ENCODE measurements around the gene ADSL.
"Not testable (repeated sequence)": the region's sequence is repeated elsewhere in the genome, so short reads cannot be mapped to it uniquely, and the experiment has no call there.

Gene ADSL

DNA sequence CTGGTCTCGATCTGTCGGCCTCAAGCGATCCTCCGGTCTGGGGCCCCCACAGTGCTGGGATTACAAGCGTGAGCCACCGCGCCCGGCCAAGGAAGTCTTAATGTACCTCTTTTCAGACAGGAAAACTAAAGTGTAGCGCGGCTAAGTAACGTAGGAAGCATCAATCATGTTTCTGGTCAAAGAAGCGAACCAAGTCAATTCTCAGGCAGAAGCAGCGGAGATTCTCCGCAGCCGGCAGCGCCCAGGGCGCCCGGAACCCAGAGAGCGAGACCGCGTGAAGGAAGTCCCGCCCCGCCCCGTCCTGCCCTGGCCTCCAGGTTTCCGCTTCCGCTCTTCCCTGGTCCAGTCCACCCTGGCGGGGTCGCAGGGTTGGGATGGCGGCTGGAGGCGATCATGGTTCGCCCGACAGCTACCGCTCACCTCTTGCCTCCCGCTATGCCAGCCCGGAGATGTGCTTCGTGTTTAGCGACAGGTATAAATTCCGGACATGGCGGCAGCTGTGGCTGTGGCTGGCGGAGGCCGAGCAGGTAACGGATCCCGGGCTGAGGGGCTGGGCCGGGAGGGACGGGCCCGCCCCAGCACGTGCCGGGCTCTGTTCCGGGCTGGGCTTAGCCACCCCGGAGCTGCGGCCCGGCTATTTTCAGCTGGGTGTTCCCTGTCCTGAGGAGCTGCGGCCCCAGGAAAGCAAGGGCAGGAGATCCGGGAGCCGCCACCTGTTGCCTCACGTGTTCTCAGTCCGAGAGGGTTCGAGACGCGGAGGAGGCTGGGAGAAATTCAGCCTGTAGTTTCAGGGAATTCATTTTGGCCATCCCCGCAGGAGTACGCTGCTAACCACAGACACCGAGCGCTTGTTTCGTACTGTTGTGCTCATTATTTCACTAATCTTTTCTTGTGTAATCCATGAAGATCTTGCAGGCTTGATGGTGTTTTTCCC lies at the start of gene ADSL:
TSS of gene ADSL (plus strand) at position 316 of the 934 bp plus-strand sequence. CDS start at position 375, 59 bp downstream.
- DNase-seq (ENCODE audit: low read depth in 2 of 2), result peak; percentile 43 to 48

DNA sequence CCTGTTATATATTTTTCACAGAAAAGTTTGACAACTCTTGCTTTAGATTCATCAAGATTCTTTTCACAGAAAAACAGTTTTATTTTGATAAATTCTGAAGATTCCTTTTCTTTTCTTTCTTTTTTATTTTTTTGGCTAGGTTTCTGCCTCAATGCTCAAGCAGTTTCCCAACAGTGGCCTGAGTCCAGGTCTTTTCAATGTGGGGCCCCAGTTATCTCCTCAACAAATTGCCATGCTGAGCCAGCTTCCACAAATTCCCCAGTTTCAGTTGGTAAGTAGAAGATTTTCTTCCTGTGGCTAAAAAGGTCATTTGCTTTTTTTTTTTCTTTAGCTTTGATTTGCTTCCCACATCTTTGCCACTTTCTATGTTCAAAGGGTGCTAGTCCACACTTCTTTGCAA lies 46.0 kb upstream of the ADSL start:
- no peak for DNase-seq (ENCODE audit: low read depth in 2 of 2)

DNA sequence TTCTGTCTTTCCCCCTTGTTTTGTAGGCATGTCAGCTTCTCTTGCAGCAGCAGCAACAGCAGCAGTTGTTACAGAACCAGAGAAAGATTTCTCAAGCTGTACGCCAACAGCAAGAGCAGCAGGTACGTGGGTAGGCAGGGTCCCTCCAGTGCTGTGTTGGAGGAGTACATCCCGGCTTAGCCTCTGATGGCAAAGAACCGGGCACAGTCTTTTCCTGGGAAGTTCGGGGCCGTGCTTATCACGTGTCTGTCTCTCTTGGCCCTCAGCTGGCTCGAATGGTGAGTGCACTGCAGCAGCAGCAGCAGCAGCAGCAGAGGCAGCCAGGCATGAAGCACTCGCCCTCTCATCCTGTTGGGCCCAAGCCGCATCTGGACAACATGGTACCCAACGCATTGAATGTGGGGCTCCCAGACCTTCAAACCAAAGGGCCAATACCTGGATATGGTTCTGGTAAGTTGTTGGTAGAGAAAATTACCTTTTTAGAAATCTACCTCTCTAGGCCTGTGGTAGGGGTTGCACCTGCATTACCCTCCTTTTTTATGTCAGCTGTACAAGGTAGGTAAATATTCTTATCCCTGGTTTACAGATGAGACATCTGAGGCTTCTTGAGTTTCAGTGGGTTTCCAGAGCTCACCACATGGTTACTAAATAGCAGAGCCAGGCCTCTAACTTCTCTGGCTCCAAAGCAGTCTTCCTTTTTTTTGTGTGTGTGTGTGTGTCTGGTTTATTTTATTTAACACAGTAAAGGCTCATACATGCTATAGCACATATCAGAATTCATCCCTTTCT lies 45.2 kb upstream of the ADSL start:
- no peak for DNase-seq (ENCODE audit: low read depth in 2 of 2)

DNA sequence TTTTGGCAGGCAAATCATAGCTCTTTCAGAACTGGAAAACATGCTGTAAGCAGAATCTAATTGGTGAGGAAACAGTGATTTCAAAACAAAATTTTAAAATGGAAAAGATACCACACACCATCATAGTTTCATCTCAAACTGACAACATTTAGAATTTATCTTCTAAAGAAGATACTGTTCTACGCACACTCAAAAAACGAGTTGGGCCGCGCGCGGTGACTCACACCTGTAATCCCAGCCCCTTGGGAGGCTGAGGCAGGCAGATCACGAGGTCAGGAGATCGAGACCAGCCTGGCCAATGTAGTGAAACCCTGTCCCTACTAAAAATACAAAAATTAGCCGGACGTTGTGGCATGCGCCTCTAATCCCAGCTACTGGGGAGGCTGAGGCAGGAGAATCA lies 44.2 kb upstream of the ADSL start:
- no peak for DNase-seq (ENCODE audit: low read depth in 2 of 2)

DNA sequence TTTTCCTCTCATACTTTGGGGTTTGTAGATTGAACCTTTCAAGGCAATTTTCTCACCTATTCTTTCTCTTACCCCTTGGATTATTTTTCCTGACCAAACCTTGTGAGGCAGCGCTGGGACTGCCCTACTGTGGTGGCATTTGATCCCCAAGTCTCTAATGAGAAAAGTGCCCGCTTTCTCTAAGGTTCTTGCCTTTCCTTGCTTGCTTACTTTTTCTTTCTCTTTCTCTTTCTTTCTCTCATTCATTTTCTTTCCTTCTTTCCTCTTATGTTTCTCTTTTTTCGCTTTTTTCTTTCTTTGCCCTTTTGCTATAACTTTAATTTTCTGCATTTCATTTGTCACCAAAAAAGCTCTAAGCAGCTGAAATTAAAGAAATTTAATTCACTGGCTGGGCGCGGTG lies 40.7 kb upstream of the ADSL start:
- no peak for DNase-seq (ENCODE audit: low read depth in 2 of 2)

DNA sequence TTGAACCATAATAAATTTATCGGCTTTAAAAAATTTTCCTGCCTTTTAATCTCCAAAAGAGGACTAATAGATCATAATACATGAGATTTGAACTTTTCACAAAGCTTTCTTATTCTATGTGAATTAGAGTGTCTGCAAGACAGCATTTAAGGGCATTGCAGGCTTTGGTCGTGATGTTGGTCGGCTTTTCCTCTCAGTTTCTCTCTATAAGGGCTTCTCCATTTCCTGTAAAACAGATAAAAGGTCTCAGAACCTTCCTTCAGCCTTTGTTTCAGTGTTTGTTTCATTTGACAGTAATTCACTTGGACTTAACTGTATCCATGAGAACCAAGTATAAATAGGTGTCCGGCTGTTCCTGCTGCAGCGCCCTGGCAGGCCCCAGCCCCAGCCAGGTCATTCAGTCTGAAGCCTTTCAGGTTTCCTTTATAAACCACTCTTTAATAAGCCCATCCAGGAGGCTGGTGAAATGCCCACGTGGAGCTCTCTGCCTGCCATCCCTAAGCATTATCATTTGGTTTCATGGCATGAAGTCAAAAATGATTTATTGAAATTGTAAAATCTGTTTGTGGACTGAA lies 37.2 kb upstream of the ADSL start:
- no peak for DNase-seq (ENCODE audit: low read depth in 2 of 2)

DNA sequence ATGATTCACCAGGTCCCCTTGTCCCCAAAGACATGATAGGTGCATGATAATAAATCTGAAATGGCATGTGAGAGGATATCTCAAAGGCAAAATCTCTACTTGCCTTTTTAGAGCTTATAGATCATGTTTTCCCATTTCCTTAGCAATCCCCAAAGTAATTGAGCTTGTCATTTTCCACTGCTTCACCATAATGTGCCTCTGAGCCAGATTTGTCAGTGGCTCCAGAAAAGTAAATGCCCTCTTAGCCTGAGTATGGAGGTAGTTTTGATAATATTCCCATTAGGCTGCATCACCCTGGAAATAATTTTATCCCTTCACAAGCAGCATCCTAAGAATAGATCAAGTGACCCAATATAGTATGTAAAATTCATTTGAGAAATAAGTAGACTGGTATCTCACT lies 36.7 kb upstream of the ADSL start:
- DNase-seq (ENCODE audit: low read depth in 2 of 2), result no peak

DNA sequence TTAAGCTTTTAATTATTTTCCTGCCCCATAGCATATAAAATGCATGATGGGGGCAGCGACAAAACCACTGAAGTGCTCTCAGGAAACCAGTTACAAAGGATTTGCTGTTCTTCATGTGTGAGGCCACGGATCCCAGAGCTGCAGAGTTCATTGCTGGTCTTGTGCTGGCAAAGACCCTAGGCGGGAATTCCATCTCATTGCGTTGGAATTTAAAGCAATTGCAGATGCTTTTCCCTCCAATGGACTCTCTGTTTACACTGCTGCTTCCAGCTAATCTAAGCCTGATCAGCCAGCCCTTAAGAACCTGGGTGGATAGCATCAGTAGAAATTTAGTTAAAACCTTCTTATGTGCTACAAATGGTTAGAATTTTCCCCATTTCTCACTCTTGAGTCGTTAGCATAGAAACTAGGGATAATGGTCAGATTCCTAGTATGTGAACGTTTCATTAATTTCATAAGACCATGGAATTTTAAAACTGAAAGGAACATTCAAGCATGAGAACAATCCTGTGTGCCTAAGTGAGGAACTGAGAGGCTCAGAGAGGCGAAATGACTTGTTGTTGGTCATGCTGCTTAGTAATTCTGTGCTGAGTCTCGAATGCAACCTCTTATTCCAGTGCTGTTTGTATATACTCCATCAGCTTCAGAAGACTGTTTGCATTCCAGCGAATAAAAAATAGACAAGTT lies 36.1 kb upstream of the ADSL start:
- peak; percentile 72 to 77 for DNase-seq (ENCODE audit: low read depth in 2 of 2)

DNA sequence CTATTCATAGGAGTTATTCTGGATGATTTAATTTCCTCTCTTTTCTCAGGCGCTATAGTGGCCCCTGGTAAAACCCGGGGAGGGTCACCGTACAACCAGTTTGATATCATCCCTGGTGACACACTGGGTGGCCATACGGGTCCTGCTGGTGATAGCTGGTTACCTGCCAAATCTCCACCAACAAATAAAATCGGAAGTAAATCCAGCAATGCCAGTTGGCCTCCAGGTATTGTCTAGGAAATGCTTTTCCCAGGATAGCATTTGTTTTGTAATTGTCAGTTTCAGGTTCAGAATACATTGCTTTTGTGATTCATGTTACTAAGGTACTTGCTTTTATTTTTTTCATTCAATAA lies 35.6 kb upstream of the ADSL start:
- no peak for DNase-seq (ENCODE audit: low read depth in 2 of 2)

DNA sequence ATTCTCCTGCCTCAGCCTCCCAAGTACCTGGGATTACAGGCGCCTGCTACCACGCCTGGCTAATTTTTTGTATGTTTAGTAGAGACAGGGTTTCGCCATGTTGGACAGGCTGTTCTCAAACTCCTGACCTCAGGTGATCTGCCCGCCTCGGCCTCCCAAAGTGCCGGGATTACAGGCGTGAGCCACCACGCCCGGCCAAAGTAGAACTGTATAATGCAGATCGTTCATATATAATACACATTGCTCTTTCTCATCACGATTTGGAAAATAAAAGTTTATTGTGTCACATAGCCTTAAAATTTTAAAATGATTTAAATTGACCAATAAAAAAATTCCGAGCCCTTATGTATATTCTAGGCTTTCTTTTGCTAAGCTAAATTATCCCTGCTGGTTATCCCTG lies 34.7 kb upstream of the ADSL start:
- DNase-seq (ENCODE audit: low read depth in 2 of 2), result not testable (repeated sequence)

DNA sequence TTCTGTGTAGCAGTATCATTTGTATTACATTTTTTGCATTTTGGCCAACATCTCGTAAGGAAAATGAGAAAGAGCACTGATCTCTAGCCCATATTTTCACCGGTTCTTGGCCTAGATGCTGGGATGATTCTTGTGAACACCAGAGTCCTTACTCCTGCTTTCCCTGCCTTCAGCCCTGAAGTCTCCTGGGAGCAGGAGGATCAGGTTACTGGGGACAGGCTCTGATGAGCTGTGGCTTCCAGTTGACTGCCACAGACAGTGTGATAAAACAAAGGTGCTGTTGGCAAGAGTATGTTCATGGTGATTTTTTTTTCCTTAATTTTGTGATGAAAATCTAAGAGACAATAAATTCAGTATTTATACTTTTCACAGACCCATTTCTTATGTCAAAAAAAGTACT lies 34.2 kb upstream of the ADSL start:
- DNase-seq (ENCODE audit: low read depth in 2 of 2), result no peak

DNA sequence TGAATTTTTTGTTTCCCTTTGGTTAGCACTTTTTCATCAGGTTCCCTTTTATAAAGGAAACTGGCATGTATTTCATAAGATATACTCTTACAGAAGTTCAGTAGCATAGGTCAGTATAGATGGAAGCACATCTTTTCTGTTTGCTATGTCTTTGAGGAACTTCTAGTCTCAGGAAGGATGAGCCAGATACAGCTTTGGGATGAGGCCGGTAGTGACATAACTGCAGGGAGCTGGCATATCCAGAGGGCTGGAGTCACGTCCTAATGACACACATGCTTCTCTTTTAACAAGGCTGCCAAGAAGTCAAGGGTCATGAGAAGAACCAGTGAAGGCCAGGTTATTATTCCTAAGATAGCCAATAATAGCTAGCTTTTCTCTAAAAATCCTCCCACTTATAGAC lies 33.3 kb upstream of the ADSL start:
- no peak for DNase-seq (ENCODE audit: low read depth in 2 of 2)

DNA sequence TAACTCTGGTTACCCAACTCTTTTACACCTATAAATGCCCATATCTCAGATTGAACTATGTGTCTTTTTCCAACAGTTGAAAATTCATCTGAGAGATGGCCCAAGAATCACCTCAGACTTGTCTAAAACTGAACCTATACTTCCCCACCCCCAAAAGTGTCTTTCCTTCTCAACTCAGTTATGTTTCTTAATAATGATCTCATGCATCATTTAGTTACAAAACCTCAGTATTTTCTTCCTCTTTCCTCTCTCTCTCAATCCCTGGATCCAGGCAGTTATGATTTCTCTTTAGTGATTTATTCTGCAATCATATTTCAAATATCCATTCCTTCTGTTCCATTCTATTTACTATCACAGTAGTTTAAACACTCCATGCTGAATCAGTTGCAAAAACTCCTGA lies 32.3 kb upstream of the ADSL start:
- no peak for DNase-seq (ENCODE audit: low read depth in 2 of 2)

DNA sequence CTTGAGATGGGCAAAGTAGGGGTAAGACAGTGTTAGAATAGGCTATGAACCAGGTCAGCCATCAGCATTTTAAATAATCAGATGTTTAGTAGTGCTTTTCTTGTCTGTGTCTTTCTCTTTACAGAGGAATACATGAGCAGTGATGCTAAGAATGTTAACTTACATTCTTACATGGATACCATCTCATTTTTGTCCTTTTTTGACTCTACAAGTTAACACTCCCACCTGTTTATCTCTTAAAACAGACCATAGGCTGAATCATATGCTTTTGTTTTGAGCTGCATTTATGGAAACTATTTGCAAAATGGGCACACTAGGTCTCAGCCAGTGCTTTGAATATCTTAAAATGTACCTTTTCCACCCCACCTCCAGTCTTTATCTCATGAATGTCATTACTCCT lies 25.6 kb upstream of the ADSL start:
- no peak for DNase-seq (ENCODE audit: low read depth in 2 of 2)

DNA sequence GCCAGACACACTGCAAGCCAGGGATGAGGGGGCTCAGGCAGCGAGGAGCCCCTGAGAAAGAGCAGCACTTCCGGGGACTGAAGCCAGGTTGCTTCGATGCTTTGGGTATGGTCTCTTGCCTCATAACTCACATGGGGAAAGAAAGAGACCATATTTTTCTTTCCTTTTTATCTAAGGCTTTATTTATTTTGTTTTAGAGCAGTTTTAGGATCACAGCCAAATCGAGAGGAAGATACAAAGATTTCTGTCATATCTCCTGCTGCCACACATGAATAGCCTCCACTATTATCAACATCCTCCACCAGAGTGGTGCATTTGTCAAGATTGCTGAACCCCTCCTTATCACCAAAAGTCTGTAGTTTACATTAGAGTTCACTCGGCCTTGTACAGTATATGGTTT lies 24.3 kb upstream of the ADSL start:
- no peak for DNase-seq (ENCODE audit: low read depth in 2 of 2)

DNA sequence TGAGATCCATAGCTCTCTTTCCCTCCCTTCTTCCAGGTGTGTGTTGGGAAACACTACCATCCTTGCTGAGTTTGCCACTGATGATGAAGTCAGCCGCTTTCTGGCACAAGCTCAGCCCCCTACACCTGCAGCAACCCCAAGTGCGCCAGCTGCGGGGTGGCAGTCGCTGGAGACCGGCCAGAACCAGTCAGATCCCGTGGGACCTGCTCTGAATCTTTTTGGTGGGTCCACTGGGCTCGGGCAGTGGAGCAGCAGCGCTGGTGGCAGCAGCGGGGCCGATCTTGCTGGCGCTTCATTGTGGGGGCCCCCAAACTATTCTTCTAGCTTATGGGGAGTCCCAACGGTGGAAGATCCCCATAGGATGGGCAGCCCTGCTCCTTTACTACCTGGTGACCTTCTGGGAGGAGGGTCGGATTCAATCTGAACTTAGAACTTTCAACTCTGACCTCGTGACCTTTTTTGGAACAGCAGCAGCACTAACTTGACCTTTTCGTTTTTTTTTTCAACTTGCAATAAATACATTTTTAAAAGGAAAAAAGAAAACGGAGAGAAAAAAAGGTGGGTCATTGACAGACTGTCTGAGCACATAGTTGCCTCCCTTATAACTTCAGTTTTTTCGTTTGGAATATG lies 23.4 kb upstream of the ADSL start:
- no peak for DNase-seq (ENCODE audit: low read depth in 2 of 2)

DNA sequence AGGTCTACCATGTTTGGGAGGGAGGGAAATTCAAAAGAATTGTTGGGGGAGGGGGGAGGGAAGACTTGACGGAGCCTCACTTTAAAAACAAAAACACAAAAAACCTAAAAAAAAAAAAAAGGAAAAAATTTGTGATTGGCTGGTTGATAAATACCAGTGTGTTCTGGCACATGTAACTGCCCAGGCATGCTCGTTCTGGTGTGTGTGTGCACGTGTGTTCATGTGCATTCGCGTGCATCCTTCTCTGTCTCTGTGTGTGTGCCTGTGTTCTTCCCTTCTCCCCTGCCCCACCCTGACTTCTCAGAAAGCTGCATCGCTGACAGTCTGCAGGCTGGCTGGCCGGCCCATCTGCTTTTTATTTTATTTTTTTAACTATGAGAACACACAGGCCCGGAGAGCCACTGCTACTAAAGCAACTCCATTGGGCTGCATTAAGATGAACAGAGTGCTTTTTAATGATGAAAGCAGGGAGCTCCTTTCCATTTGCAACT lies 22.6 kb upstream of the ADSL start:
- DNase-seq (ENCODE audit: low read depth in 2 of 2), result no peak

DNA sequence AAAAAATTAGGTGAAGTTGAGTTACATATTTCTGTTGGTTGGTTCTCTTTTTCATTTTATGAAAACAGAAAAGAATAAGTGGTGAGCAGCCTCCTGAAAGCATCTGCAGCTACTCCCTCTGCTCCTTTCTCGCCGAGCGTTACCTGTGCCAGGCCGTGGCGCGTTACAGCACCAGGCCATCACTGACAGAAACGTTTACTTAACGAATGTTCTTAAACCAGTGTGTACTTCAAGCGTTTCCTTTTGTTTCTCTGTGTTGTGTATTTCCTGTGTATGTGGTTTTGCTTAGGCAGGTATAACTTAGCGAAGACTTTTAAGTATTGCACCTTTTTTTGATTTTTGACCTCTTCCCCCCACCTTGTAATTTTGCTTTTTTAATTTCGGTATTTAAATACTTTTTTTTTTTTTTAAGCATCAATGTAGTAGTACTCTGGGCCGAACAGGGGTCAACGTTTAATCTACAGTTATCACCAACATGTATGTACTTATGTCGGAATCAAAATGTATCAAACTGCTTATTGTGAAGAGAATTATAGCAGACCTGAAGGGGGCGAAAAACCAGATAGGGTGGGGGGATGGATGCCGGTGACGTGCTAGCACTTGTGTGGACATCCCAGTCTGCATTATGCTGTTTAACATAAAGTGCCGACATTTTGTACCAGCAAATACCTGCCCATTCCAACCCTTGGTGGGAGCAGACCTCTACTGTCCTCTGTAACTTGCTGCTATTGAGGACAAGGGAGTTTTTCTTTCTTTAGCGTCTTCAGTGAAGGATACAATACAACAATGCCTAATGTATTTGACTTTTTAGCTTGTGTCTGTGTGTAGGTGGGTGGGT lies 21.6 kb upstream of the ADSL start:
- no peak for DNase-seq (ENCODE audit: low read depth in 2 of 2)

DNA sequence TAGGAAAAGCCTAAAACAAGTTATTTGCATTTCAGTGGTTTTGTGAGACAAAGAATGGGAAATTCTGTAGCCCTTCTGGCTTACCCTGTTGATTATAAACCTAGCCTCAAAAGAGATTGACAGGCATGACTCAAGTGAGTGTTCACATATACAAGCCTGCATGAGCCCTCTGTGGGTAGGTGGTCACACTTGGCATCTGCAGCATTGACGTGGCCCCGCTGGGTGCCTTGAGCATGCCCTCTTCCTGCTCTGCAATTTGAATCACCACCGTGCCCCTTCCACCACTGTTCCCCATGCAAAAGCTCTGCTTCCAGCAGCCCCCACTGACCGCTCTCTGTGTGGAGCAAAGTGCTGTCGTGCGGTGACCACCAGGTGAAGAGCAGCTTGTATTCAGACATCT lies 21.0 kb upstream of the ADSL start:
- DNase-seq (ENCODE audit: low read depth in 2 of 2), result no peak

DNA sequence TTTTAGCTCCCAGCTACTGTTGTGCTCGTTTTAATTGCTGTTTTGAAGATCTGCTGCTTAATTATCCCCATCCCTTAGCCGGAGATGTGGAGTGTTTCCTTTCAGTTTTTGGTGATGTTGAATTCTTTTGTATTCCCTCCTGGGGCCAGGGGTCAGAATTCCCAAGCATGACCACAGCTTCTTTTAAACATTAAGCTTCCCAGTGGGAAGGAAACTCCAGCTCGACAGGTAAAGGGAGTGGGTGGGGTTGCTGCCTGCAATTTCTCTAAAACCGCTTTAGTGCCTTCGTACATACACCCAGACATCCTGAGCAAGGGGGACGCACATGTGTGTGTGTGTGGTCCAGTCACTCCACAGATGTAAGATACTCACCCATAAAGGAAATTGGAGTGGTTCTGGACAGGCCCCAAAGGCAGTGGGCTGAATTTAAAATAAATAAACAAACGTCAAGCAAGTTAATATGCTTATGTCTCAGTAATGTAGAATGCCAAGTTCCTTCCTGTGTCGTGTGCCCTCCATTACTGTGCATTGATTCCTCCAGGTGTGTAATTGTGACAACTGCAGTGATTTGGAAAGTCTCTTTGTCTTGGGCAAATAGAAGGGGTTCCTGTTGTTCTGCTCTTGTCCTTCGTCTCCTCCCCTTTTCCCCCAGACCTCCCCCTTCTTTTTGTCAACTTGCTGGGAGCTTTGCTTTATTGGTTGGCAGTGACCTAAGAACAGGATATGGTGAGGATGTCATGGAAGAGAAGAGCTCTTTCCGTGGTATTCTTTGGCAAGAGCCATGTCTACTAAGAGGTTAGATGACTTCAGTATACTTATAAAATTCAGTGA lies 19.2 kb upstream of the ADSL start:
- DNase-seq (ENCODE audit: low read depth in 2 of 2), result no peak

Data from fibroblast of skin of left biceps (primary cell).